GM21529 (cell line): Measurements from ENCODE around the gene ANKRD36B.
"Not testable (repeated sequence)": the region's sequence is repeated elsewhere in the genome, so short reads cannot be mapped to it uniquely, and the experiment has no call there.

Experiments used
- ATAC-seq: cut with Tn5 transposase; IDR thresholded peaks from one replicate; pipeline ENCODE4 v1.9.1; 2021; ENCODE audit not compliant: unreplicated experiment

ANKRD36B gene

GRCh38 chr2:97550498-97550897, 39.2 kb downstream of the ANKRD36B start:
- ATAC-seq = not testable (repeated sequence)

GRCh38 chr2:97549058-97549457, 40.6 kb downstream of the ANKRD36B start:
- ATAC-seq = not testable (repeated sequence)

DNA sequence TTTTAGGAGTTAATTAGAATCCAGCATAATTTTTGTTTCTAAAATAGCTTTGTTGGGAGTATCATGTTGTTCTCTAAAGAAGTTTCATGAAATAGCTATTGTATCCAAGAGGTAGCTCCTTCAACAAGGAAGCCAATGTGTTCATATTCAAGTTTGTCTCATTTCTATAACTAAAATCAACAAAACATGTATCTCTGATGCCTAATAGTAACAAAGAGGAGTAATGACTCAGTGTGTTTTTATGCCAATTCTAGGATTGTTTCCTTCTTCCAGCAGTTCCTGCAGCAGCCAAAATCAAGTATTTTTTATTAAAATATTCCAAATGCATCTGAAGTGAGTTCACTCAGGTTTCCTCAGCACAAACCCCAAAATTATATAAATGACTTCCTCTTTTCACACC, 41.1 kb downstream of the ANKRD36B start:
- not testable (repeated sequence) for ATAC-seq

DNA sequence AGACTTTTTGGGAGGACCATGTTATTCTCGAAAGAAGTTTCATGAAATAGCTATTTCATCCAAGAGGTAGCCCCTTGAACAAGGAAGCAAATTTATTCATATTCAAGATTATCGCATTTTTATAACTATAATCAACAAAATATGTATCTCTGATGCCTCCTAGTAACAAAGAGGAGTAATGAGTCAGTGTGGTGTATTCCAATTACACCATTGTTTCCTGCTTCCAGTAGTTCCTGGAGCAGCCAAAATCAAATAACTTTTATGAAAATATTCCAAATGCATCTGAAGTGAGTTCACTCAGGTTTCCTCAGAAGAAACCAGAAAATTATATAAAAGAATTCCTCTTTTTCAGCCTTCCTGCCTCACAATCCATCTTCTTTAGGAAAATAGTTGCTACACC, 43.0 kb downstream of the ANKRD36B start:
- no peak for ATAC-seq

- ATAC-seq = not testable (repeated sequence)
Observed at GRCh38 chr2:97544911-97545310, 44.8 kb downstream of the ANKRD36B start.

DNA sequence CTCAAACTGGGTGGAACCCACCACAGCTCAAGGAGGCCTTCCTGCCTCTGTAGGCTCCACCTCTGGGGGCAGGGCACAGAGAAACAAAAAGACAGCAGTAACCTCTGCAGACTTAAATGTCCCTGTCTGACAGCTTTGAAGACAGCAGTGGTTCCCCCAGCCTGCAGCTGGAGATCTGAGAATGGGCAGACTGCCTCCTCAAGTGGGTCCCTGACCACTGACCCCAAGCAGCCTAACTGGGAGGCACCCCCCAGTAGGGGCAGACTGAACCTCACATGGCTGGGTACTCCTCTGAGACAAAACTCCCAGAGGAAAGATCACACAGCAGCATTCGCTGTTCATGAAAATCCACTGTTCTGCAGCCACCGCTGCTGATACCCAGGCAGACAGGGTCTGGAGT, 63.8 kb downstream of the ANKRD36B start:
- ATAC-seq = not testable (repeated sequence)

GRCh38 chr2:97523816-97524215, 65.9 kb downstream of the ANKRD36B start:
- not testable (repeated sequence) for ATAC-seq

DNA sequence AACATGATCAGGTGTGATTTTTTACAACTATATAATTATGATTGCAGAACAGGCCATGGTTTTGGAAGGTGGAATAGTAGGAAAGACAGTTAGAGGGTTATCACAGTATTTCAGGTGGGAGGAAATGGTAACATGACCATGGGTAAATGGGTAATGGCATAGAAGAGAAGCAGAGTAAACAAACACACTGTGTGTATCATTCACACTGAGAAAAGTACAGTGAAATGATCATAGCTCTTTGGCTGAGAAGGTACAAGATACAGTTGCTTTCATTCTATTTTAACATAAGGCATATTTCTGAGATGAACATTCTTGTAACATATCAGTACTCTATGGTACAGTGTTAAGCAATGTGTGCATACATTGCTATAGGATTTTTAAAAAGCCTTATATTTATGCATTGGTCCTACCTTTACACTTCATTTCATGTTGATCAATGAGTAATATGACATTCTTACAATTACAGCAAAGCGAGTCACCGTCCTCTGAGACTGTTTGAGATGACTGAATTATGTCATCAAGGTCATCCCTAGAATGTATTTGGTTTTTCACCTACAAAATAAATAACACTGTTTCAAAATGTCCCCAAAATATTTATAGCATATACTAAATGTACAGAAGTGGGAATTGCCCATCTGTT, 66.6 kb downstream of the ANKRD36B start:
- not testable (repeated sequence) for ATAC-seq

- ATAC-seq = not testable (repeated sequence)
Observed at GRCh38 chr2:97495651-97496050, 94.0 kb downstream of the ANKRD36B start.

- not testable (repeated sequence) for ATAC-seq
Observed at GRCh38 chr2:97490141-97490540, 99.5 kb downstream of the ANKRD36B start.
